GM12864 (cell line): ENCODE results near the gene MRPS2.

Experiments
- DNase-seq: peaks from one replicate; pipeline ENCODE4 v3.0.0-alpha.2; 2011; ENCODE audit warnings: low read depth
- H3K4me3 ChIP-seq: 2 replicates; pipeline ENCODE4 v1.5.1; 2011; ENCODE audit warnings: mild to moderate bottlenecking, low read depth, low read length, control low read depth
- CTCF ChIP-seq: IDR thresholded peaks from 2 replicates; pipeline ENCODE4 v1.5.1; 2011; ENCODE audit warnings: low read depth, mild to moderate bottlenecking, moderate library complexity, low read length, control low read depth, inconsistent platforms; ENCODE audit errors: missing control alignments

Gene MRPS2

GRCh38 chr9:135461936-135462335, 38.5 kb upstream of the MRPS2 start:
- no peak for TF ChIP-seq CTCF
- H3K4me3 ChIP-seq, result no peak overlapping the region
- no peak for DNase-seq

GRCh38 chr9:135463140-135463539, 37.3 kb upstream of the MRPS2 start:
- no peak for DNase-seq
- no peak overlapping the region for H3K4me3 ChIP-seq

GRCh38 chr9:135464181-135464580, 36.3 kb upstream of the MRPS2 start:
- DNase-seq, result no peak
- TF ChIP-seq CTCF, result no peak
- H3K4me3 ChIP-seq, result no peak overlapping the region

More at GRCh38 chr9:135463140-135463539, 37.3 kb upstream of the MRPS2 start:
- TF ChIP-seq CTCF, result no peak

GRCh38 chr9:135468854-135469521, 31.5 kb upstream of the MRPS2 start:
- H3K4me3 ChIP-seq, result no peak overlapping the region
- no peak for DNase-seq

GRCh38 chr9:135471791-135472640, 28.5 kb upstream of the MRPS2 start:
- H3K4me3 ChIP-seq, result no peak overlapping the region
- no peak for TF ChIP-seq CTCF
- DNase-seq, result no peak

More at GRCh38 chr9:135468854-135469521, 31.5 kb upstream of the MRPS2 start:
- no peak for TF ChIP-seq CTCF

GRCh38 chr9:135473972-135474543, 26.4 kb upstream of the MRPS2 start:
- H3K4me3 ChIP-seq, result no peak overlapping the region
- TF ChIP-seq CTCF, result no peak
- no peak for DNase-seq
